ENCODE data around the gene ADGRF1.
"Not testable (repeated sequence)": the region's sequence is repeated elsewhere in the genome, so short reads cannot be mapped to it uniquely, and the experiment has no call there.

Gene ADGRF1

GRCh38 chr6:47061309-47062300, 19.5 kb upstream of the ADGRF1 start:
- no peak for DNase-seq (ENCODE audit: low spot score)

GRCh38 chr6:47059216-47059885, 17.2 kb upstream of the ADGRF1 start:
- no peak for DNase-seq (ENCODE audit: low spot score)

GRCh38 chr6:47057830-47058540, 15.9 kb upstream of the ADGRF1 start:
- DNase-seq (ENCODE audit: low spot score): no peak

- no peak for DNase-seq (ENCODE audit: low spot score)
Observed at GRCh38 chr6:47056832-47057231, 14.7 kb upstream of the ADGRF1 start.

- not testable (repeated sequence) for DNase-seq (ENCODE audit: low spot score)
Observed at GRCh38 chr6:47054302-47054701, 12.2 kb upstream of the ADGRF1 start.

- no peak for DNase-seq (ENCODE audit: low spot score)
Observed at GRCh38 chr6:47048638-47049037, 6.5 kb upstream of the ADGRF1 start.

GRCh38 chr6:47047479-47048407, 5.6 kb upstream of the ADGRF1 start:
- DNase-seq (ENCODE audit: low spot score): peak; percentile 19

- no peak for DNase-seq (ENCODE audit: low spot score)
Observed at GRCh38 chr6:47047097-47047478, 5.0 kb upstream of the ADGRF1 start.

- no peak for DNase-seq (ENCODE audit: low spot score)
Observed at GRCh38 chr6:47044397-47044796, 2.3 kb upstream of the ADGRF1 start.

GRCh38 chr6:47043286-47043685, 1.2 kb upstream of the ADGRF1 start:
- DNase-seq (ENCODE audit: low spot score): no peak

GRCh38 chr6:47041741-47042140, 391 bp downstream of the ADGRF1 start:
- no peak for DNase-seq (ENCODE audit: low spot score)

GRCh38 chr6:47034926-47035325, 7.2 kb downstream of the ADGRF1 start:
- no peak for DNase-seq (ENCODE audit: low spot score)

- DNase-seq (ENCODE audit: low spot score): no peak
Observed at GRCh38 chr6:47034421-47034820, 7.7 kb downstream of the ADGRF1 start.

GRCh38 chr6:47032974-47033765, 9.0 kb downstream of the ADGRF1 start:
- no peak for DNase-seq (ENCODE audit: low spot score)

- no peak for DNase-seq (ENCODE audit: low spot score)
Observed at GRCh38 chr6:47031656-47032055, 10.5 kb downstream of the ADGRF1 start.

GRCh38 chr6:47029865-47030561, 12.1 kb downstream of the ADGRF1 start:
- DNase-seq (ENCODE audit: low spot score): no peak

GRCh38 chr6:47028835-47029360, 13.2 kb downstream of the ADGRF1 start:
- DNase-seq (ENCODE audit: low spot score): no peak

GRCh38 chr6:47027315-47027714, 14.8 kb downstream of the ADGRF1 start:
- DNase-seq (ENCODE audit: low spot score): no peak

- no peak for DNase-seq (ENCODE audit: low spot score)
Observed at GRCh38 chr6:47026679-47027078, 15.5 kb downstream of the ADGRF1 start.

GRCh38 chr6:47023573-47023972, 18.6 kb downstream of the ADGRF1 start:
- no peak for DNase-seq (ENCODE audit: low spot score)

All from germinal center (tissue), 1 donor.